ENCODE measurements around the gene TCERG1L.

- no peak for TF ChIP-seq EZH2 (IDR thresholded peaks at IDR 0.05; ENCODE audit: insufficient read depth, poor library complexity, severe bottlenecking)
- TF ChIP-seq EZH2phosphoT487 (IDR thresholded peaks at IDR 0.05; ENCODE audit: insufficient read depth, low read depth), result no peak
Observed at GRCh38 chr10:131210181-131210580, 101.3 kb downstream of the TCERG1L start.
